Activated B cell treated with CpG ODN at 0.5 μM for 24 hours (primary cell): ENCODE measurements around the gene EIF4G1. TPM values are rescaled to one million over a fixed set of nuclear protein-coding genes. Genes with fewer than 3 reads are reported as not detected.

ENCODE experiments used
- ATAC-seq: fragments of 200-7000 bp; cut with Tn5 transposase; one replicate; pipeline ENCODE4 v1.10.0; 2021; ENCODE audit warnings: low read depth, mild to moderate bottlenecking, moderate library complexity
- CTCF ChIA-PET: fragments of 350-600 bp; sonication (Branson Sonifier 250); formaldehyde crosslinking; loops from one replicate; lab custom pipeline; 2021; ENCODE audit warnings: antibody characterized with exemption; lab: Charles Lee
- POLR2A ChIA-PET: fragments of 350-600 bp; sonication (Branson Sonifier 250); formaldehyde crosslinking; loops from one replicate; lab custom pipeline; 2021; ENCODE audit warnings: antibody characterized with exemption; lab: Charles Lee
- DNase-seq: peaks from one replicate; pipeline ENCODE4 v3.0.0; 2022
- H3K27ac Mint-ChIP-seq: one replicate; pipeline ENCODE4 v1.8.0; 2020; ENCODE audit warnings: mixed read lengths
- H3K27me3 Mint-ChIP-seq: one replicate; pipeline ENCODE4 v1.8.0; 2021; ENCODE audit warnings: mixed read lengths
- H3K36me3 Mint-ChIP-seq: one replicate; pipeline ENCODE4 v1.8.0; 2021; ENCODE audit warnings: low read depth, mixed read lengths
- H3K4me1 Mint-ChIP-seq: one replicate; pipeline ENCODE4 v1.8.0; 2021; ENCODE audit warnings: mixed read lengths
- H3K4me3 Mint-ChIP-seq: one replicate; pipeline ENCODE4 v1.8.0; 2020; ENCODE audit warnings: mild to moderate bottlenecking, mixed read lengths
- H3K9me3 Mint-ChIP-seq: one replicate; pipeline ENCODE4 v1.8.0; 2020; ENCODE audit warnings: mixed read lengths
- CTCF ChIP-seq: fragments of 200-600 bp; IDR thresholded peaks from one replicate; pipeline ENCODE4 v1.8.0; 2022; ENCODE audit warnings: antibody characterized with exemption, mild to moderate bottlenecking
- intact Hi-C: fragments of 100-400 bp; cut with micrococcal nuclease; formaldehyde crosslinking; loops from one replicate; pipeline ENCODE4 v1.15.1; 2024
- total RNA-seq: library from RNA; stranded (reverse); gene quantifications from 2 replicates; pipeline ENCODE4 v1.2.3, GENCODE V29; 2022

Gene EIF4G1
- total RNA-seq, 1 donor from 2014 or later: 319 TPM

GRCh38 chr3:184355261-184356040, 41.0 kb downstream of the EIF4G1 start:
- no peak for ATAC-seq
- H3K27me3 Mint-ChIP-seq: no peaks in the 10 kb centered on the region
- H3K36me3 Mint-ChIP-seq: no peaks in the 10 kb centered on the region
- DNase-seq: no peak
- peaks cover 2% of the 10 kb centered on the region for H3K4me1 Mint-ChIP-seq
- TF ChIP-seq CTCF: no peak
- no peaks in the 10 kb centered on the region for H3K9me3 Mint-ChIP-seq
- ChIA-PET POLR2A (no interaction called here), CTCF (interaction anchor here (0.6 to 0.9 kb wide), 2 partner anchors 156 to 187 kb away, joined by 5 to 6 read pairs; no protein-coding TSS in a partner anchor)
- H3K4me3 Mint-ChIP-seq: no peak overlapping the region
- no peak overlapping the region for H3K27ac Mint-ChIP-seq
- intact Hi-C loops: no loop called here

- Mint-ChIP-seq H3K36me3 (peaks cover 4% of the 10 kb centered on the region), H3K4me1 (peaks cover 8% of the 10 kb centered on the region), H3K4me3 (no peak overlapping the region), H3K9me3 (no peaks in the 10 kb centered on the region), H3K27ac (no peak overlapping the region), H3K27me3 (no peaks in the 10 kb centered on the region)
- ChIA-PET CTCF (interaction anchor here (0.6 kb wide), 1 partner anchor 222 kb away, joined by 5 read pairs; no protein-coding TSS in a partner anchor), POLR2A (no interaction called here)
- intact Hi-C loops: no loop called here
- DNase-seq: no peak
- no peak for TF ChIP-seq CTCF
- ATAC-seq: no peak
Measured at GRCh38 chr3:184357248-184358123, 43.1 kb downstream of the EIF4G1 start.

GRCh38 chr3:184358124-184358767, 43.8 kb downstream of the EIF4G1 start:
- no peaks in the 10 kb centered on the region for H3K27me3 Mint-ChIP-seq
- no peak overlapping the region for H3K4me3 Mint-ChIP-seq
- H3K9me3 Mint-ChIP-seq: no peaks in the 10 kb centered on the region
- H3K36me3 Mint-ChIP-seq: peaks cover 6% of the 10 kb centered on the region
- no peak for TF ChIP-seq CTCF
- no peak for ATAC-seq
- peaks cover 9% of the 10 kb centered on the region for H3K4me1 Mint-ChIP-seq
- H3K27ac Mint-ChIP-seq: no peak overlapping the region
- CTCF ChIA-PET: no interaction called here
- intact Hi-C loops: no loop called here
- DNase-seq: no peak
- POLR2A ChIA-PET: no interaction called here

GRCh38 chr3:184358921-184359350, 44.5 kb downstream of the EIF4G1 start:
- POLR2A ChIA-PET: no interaction called here
- no peak for TF ChIP-seq CTCF
- H3K4me3 Mint-ChIP-seq: no peak overlapping the region
- H3K9me3 Mint-ChIP-seq: no peaks in the 10 kb centered on the region
- H3K36me3 Mint-ChIP-seq: peaks cover 10% of the 10 kb centered on the region
- DNase-seq (no peak), ATAC-seq (no peak)
- no peak overlapping the region for H3K27ac Mint-ChIP-seq
- H3K4me1 Mint-ChIP-seq: peaks cover 16% of the 10 kb centered on the region
- intact Hi-C loops: no loop called here
- no peaks in the 10 kb centered on the region for H3K27me3 Mint-ChIP-seq
- CTCF ChIA-PET: no interaction called here
